Fibroblast of lung (primary cell): ENCODE data around the gene MECR.

ENCODE experiments used
- CTCF ChIP-seq, 2 donors: IDR thresholded peaks in 1 of 2; conservative IDR thresholded peaks in 1 of 2; 1 replicate in 1 of 2; 2 replicates in 1 of 2; pipeline ENCODE4 v1.5.1; 2011 to 2012; ENCODE audit warnings: low read length in 2 of 2, control low read depth in 1 of 2, inconsistent platforms in 1 of 2, low read depth in 1 of 2, mild to moderate bottlenecking in 1 of 2
- EZH2 ChIP-seq: IDR thresholded peaks from 2 replicates; pipeline ENCODE4 v1.5.1; 2012; ENCODE audit warnings: low read length, control low read depth, mild to moderate bottlenecking; ENCODE audit errors: missing control alignments

GRCh38 chr1:29213055-29213454 lies 17.7 kb downstream of the MECR start:
- TF ChIP-seq EZH2 (no peak), CTCF (conservative IDR thresholded peaks at IDR 0.05 in 1 of 2, IDR thresholded peaks at IDR 0.05 in 1 of 2; ENCODE audit: low read depth in 1 of 2, low read length in 2 of 2) (no peak)
